ENCODE data around the gene RAPGEF1.

DNA sequence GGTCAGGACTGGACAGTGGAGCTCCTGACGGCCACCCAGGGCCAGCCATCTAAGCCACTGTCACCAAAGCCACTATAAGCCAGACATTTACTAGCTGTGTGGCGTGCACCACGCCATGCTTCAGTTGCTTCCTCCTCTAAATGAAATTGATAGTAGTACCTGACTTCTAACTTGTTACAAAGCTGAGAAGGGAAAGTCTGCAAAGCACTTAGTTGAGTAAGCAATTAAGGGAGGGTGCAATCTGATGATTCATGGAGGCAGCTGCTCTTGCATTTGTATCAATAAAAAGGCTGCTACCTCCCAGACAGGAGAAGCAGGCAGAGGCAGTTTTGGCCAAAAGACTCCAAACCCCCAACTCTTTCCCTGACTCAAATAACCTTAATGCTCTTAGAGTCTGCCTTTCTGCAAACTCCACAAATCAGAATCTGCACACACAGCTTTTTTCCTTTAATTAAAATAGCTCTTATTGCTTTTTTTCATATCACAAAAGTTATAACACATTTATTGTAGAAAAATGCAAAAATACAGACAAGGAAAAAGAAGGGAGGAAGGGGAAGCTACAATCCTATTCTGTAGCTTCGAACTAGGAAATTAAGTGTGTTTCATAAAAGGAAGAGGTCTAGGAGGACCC is 19.3 kb upstream of the RAPGEF1 start:
- TF ChIP-seq CTCF (conservative IDR thresholded peaks at IDR 0.05; ENCODE audit: low read depth, low read length), result no peak
- no peak for TF ChIP-seq EZH2 (IDR thresholded peaks at IDR 0.05; ENCODE audit: borderline replicate concordance, low read depth, low read length, poor library complexity, severe bottlenecking)

All from A673 (cell line).